WTC11 (cell line): ENCODE measurements around the gene GRID2. TPM values are rescaled to one million over a fixed set of nuclear protein-coding genes. Genes with fewer than 3 reads are reported as not detected.

Source experiments
- CBFB ChIP-seq: sonication (generic); formaldehyde crosslinking; IDR thresholded peaks from 2 replicates; pipeline ENCODE4 v1.8.1; 2022; ENCODE audit warnings: mild to moderate bottlenecking, low read depth, missing genetic modification reagents
- ELF4 ChIP-seq: sonication (generic); formaldehyde crosslinking; IDR thresholded peaks from 2 replicates; pipeline ENCODE4 v1.8.1; 2022; ENCODE audit warnings: low read depth, mild to moderate bottlenecking, moderate library complexity, missing genetic modification reagents
- EMX1 ChIP-seq: fragments of 250-450 bp; sonication (Bioruptor Pico); IDR thresholded peaks from 2 replicates; pipeline ENCODE4 v1.8.0; 2021; ENCODE audit warnings: mild to moderate bottlenecking
- ETV6 ChIP-seq: sonication (generic); formaldehyde crosslinking; IDR thresholded peaks from 2 replicates; pipeline ENCODE4 v1.8.1; 2022; ENCODE audit warnings: mild to moderate bottlenecking, missing genetic modification reagents
- KAT7 ChIP-seq: sonication (generic); formaldehyde crosslinking; IDR thresholded peaks from 2 replicates; pipeline ENCODE4 v1.8.1; 2023; ENCODE audit warnings: missing genetic modification reagents, mild to moderate bottlenecking, borderline replicate concordance
- MYBL2 ChIP-seq: sonication (generic); formaldehyde crosslinking; IDR thresholded peaks from 2 replicates; pipeline ENCODE4 v1.8.1; 2023; ENCODE audit warnings: mild to moderate bottlenecking, moderate library complexity, missing genetic modification reagents
- NFYB ChIP-seq: sonication (generic); formaldehyde crosslinking; conservative IDR thresholded peaks from 2 replicates; pipeline ENCODE4 v1.8.0; 2022; ENCODE audit warnings: low read depth, missing genetic modification reagents
- NR1H2 ChIP-seq: sonication (generic); formaldehyde crosslinking; IDR thresholded peaks from 2 replicates; pipeline ENCODE4 v1.9.0; 2021; ENCODE audit warnings: mild to moderate bottlenecking, moderate library complexity, missing genetic modification reagents
- NR2C2 ChIP-seq: sonication (generic); formaldehyde crosslinking; IDR thresholded peaks from 2 replicates; pipeline ENCODE4 v1.8.0; 2022; ENCODE audit warnings: mild to moderate bottlenecking, missing genetic modification reagents
- NR3C1 ChIP-seq: sonication (generic); formaldehyde crosslinking; conservative IDR thresholded peaks from 2 replicates; pipeline ENCODE4 v1.8.1; 2023; ENCODE audit warnings: low read depth, mild to moderate bottlenecking, missing genetic modification reagents
- OVOL2 ChIP-seq: fragments of 250-450 bp; sonication (Bioruptor Pico); IDR thresholded peaks from 2 replicates; pipeline ENCODE4 v1.9.0; 2021; ENCODE audit warnings: mild to moderate bottlenecking, borderline replicate concordance
- SMAD4 ChIP-seq: sonication (generic); formaldehyde crosslinking; IDR thresholded peaks from 2 replicates; pipeline ENCODE4 v1.8.0; 2022; ENCODE audit warnings: mild to moderate bottlenecking, missing genetic modification reagents
- TEAD4 ChIP-seq: sonication (generic); formaldehyde crosslinking; IDR thresholded peaks from 2 replicates; pipeline ENCODE4 v1.8.0; 2022; ENCODE audit warnings: mild to moderate bottlenecking, missing genetic modification reagents
- ZNF121 ChIP-seq: sonication (generic); formaldehyde crosslinking; IDR thresholded peaks from 2 replicates; pipeline ENCODE4 v1.8.0; 2023; ENCODE audit warnings: missing genetic modification reagents
- ZNF219 ChIP-seq: sonication (generic); formaldehyde crosslinking; IDR thresholded peaks from 2 replicates; pipeline ENCODE4 v1.8.0; 2023; ENCODE audit warnings: missing genetic modification reagents, mild to moderate bottlenecking, borderline replicate concordance
- total RNA-seq: library from RNA; stranded (reverse); gene quantifications from 3 replicates; pipeline ENCODE4 v1.2.3, GENCODE V29; 2021
- TF ChIP-seq, protein P1 (sequence below): fragments of 250-450 bp; sonication (Bioruptor Pico); IDR thresholded peaks from 2 replicates; pipeline ENCODE4 v1.8.0; 2021; ENCODE audit warnings: mild to moderate bottlenecking
- TF ChIP-seq, protein P2 (sequence below): sonication (generic); formaldehyde crosslinking; IDR thresholded peaks from 2 replicates; pipeline ENCODE4 v1.8.0; 2023; ENCODE audit warnings: missing genetic modification reagents, mild to moderate bottlenecking, borderline replicate concordance
- TF ChIP-seq, protein P3 (sequence below): sonication (generic); formaldehyde crosslinking; IDR thresholded peaks from 2 replicates; pipeline ENCODE4 v1.8.0; 2023; ENCODE audit warnings: missing genetic modification reagents
- TF ChIP-seq, protein P4 (sequence below): sonication (generic); formaldehyde crosslinking; IDR thresholded peaks from 2 replicates; pipeline ENCODE4 v1.8.0; 2022; ENCODE audit warnings: mild to moderate bottlenecking, missing genetic modification reagents
- TF ChIP-seq, protein P5 (sequence below): sonication (generic); formaldehyde crosslinking; IDR thresholded peaks from 2 replicates; pipeline ENCODE4 v1.8.0; 2022; ENCODE audit warnings: mild to moderate bottlenecking, missing genetic modification reagents
- TF ChIP-seq, protein P6 (sequence below): sonication (generic); formaldehyde crosslinking; IDR thresholded peaks from 2 replicates; pipeline ENCODE4 v1.8.1; 2023; ENCODE audit warnings: mild to moderate bottlenecking, missing genetic modification reagents, moderate library complexity
- TF ChIP-seq, protein P7 (sequence below): fragments of 250-450 bp; sonication (Bioruptor Pico); IDR thresholded peaks from 2 replicates; pipeline ENCODE4 v1.9.0; 2021; ENCODE audit warnings: moderate library complexity, mild to moderate bottlenecking, inconsistent platforms, borderline replicate concordance
- TF ChIP-seq, protein P8 (sequence below): sonication (generic); formaldehyde crosslinking; IDR thresholded peaks from 2 replicates; pipeline ENCODE4 v1.8.1; 2023; ENCODE audit warnings: mild to moderate bottlenecking, moderate library complexity, missing genetic modification reagents
- TF ChIP-seq, protein P9 (sequence below): sonication (generic); formaldehyde crosslinking; conservative IDR thresholded peaks from 2 replicates; pipeline ENCODE4 v1.8.1; 2023; ENCODE audit warnings: mild to moderate bottlenecking, low read depth, missing genetic modification reagents, moderate library complexity

The GRID2 gene
- total RNA-seq, 1 experiment from 2014 or later = 26.8 TPM

DNA sequence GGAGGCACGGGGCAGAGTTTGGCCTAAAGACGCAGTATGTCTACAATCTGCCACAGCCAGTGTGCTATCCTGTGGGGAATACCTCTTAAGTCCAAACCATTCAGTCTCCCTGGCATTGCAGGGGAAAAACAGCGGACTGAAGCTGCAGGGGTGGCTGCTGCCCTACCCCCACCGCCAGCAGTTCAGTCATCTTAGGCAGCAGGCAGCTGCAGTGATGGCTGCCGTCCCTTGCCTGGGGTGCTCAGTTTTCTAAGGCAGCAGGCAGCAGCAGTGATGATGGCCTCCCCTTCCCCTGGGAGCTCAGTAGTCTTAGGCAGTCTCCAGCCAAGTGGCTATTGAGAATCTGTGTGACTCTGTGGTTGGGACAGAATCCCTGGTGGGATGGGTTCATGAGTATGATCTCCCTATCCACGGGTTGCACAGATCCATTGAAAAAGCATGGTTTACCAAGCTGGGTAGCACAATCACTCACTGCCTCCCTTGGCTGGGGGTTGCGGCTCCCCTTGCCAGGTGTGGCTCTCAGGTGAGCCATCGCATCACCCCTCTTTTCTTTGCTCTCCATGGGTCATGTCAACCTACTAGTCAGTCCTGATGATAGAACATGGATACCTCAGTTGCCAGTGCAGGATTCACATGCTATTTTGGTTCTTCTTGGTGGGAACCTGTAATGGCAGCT lies 48.9 kb upstream of the GRID2 start (continued):
- TF ChIP-seq, protein P1, sequence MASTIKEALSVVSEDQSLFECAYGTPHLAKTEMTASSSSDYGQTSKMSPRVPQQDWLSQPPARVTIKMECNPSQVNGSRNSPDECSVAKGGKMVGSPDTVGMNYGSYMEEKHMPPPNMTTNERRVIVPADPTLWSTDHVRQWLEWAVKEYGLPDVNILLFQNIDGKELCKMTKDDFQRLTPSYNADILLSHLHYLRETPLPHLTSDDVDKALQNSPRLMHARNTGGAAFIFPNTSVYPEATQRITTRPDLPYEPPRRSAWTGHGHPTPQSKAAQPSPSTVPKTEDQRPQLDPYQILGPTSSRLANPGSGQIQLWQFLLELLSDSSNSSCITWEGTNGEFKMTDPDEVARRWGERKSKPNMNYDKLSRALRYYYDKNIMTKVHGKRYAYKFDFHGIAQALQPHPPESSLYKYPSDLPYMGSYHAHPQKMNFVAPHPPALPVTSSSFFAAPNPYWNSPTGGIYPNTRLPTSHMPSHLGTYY (CRISPR knock-in tag) = 0 out of 2 replicates have a peak, but pooled peaks have one; percentile 14
- TF ChIP-seq, protein P2, sequence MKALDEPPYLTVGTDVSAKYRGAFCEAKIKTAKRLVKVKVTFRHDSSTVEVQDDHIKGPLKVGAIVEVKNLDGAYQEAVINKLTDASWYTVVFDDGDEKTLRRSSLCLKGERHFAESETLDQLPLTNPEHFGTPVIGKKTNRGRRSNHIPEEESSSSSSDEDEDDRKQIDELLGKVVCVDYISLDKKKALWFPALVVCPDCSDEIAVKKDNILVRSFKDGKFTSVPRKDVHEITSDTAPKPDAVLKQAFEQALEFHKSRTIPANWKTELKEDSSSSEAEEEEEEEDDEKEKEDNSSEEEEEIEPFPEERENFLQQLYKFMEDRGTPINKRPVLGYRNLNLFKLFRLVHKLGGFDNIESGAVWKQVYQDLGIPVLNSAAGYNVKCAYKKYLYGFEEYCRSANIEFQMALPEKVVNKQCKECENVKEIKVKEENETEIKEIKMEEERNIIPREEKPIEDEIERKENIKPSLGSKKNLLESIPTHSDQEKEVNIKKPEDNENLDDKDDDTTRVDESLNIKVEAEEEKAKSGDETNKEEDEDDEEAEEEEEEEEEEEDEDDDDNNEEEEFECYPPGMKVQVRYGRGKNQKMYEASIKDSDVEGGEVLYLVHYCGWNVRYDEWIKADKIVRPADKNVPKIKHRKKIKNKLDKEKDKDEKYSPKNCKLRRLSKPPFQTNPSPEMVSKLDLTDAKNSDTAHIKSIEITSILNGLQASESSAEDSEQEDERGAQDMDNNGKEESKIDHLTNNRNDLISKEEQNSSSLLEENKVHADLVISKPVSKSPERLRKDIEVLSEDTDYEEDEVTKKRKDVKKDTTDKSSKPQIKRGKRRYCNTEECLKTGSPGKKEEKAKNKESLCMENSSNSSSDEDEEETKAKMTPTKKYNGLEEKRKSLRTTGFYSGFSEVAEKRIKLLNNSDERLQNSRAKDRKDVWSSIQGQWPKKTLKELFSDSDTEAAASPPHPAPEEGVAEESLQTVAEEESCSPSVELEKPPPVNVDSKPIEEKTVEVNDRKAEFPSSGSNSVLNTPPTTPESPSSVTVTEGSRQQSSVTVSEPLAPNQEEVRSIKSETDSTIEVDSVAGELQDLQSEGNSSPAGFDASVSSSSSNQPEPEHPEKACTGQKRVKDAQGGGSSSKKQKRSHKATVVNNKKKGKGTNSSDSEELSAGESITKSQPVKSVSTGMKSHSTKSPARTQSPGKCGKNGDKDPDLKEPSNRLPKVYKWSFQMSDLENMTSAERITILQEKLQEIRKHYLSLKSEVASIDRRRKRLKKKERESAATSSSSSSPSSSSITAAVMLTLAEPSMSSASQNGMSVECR (CRISPR knock-in tag) = peak; percentile 97; the same call in 1 of the 2 replicates
- TF ChIP-seq KAT7 (CRISPR knock-in tag) (peak; percentile 4), SMAD4 (peak; percentile 74), ELF4 (CRISPR knock-in tag) (no peak), OVOL2 (CRISPR knock-in tag) (no peak), NR1H2 (CRISPR knock-in tag) (peak; percentile 84; the same call in 1 of the 2 replicates), MYBL2 (CRISPR knock-in tag) (peak; percentile 92), NR3C1 (CRISPR knock-in tag) (no peak; the same call in 1 of the 2 replicates), NFYB (CRISPR knock-in tag) (no peak), CBFB (peak; percentile 90; the same call in 1 of the 2 replicates), TEAD4 (peak; percentile 75), ZNF219 (no peak), ETV6 (CRISPR knock-in tag) (peak; percentile 88; the same call in 1 of the 2 replicates), EMX1 (CRISPR knock-in tag) (peak; percentile 81), ZNF121 (CRISPR knock-in tag) (no peak), NR2C2 (CRISPR knock-in tag) (peak; percentile 74; the same call in 1 of the 2 replicates)
- TF ChIP-seq, protein P3, sequence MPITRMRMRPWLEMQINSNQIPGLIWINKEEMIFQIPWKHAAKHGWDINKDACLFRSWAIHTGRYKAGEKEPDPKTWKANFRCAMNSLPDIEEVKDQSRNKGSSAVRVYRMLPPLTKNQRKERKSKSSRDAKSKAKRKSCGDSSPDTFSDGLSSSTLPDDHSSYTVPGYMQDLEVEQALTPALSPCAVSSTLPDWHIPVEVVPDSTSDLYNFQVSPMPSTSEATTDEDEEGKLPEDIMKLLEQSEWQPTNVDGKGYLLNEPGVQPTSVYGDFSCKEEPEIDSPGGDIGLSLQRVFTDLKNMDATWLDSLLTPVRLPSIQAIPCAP (CRISPR knock-in tag) = peak; percentile 95
- TF ChIP-seq, protein P4, sequence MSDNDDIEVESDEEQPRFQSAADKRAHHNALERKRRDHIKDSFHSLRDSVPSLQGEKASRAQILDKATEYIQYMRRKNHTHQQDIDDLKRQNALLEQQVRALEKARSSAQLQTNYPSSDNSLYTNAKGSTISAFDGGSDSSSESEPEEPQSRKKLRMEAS (CRISPR knock-in tag) = peak; percentile 77
- TF ChIP-seq, protein P5, sequence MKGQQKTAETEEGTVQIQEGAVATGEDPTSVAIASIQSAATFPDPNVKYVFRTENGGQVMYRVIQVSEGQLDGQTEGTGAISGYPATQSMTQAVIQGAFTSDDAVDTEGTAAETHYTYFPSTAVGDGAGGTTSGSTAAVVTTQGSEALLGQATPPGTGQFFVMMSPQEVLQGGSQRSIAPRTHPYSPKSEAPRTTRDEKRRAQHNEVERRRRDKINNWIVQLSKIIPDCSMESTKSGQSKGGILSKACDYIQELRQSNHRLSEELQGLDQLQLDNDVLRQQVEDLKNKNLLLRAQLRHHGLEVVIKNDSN (CRISPR knock-in tag) = 0 out of 2 replicates have a peak, but pooled peaks have one; percentile 31
- TF ChIP-seq, protein P6, sequence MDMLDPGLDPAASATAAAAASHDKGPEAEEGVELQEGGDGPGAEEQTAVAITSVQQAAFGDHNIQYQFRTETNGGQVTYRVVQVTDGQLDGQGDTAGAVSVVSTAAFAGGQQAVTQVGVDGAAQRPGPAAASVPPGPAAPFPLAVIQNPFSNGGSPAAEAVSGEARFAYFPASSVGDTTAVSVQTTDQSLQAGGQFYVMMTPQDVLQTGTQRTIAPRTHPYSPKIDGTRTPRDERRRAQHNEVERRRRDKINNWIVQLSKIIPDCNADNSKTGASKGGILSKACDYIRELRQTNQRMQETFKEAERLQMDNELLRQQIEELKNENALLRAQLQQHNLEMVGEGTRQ (CRISPR knock-in tag) = no peak
- TF ChIP-seq, protein P7, sequence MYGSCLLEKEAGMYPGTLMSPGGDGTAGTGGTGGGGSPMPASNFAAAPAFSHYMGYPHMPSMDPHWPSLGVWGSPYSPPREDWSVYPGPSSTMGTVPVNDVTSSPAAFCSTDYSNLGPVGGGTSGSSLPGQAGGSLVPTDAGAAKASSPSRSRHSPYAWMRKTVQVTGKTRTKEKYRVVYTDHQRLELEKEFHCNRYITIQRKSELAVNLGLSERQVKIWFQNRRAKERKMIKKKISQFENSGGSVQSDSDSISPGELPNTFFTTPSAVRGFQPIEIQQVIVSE (CRISPR knock-in tag) = no peak
- TF ChIP-seq, protein P8, sequence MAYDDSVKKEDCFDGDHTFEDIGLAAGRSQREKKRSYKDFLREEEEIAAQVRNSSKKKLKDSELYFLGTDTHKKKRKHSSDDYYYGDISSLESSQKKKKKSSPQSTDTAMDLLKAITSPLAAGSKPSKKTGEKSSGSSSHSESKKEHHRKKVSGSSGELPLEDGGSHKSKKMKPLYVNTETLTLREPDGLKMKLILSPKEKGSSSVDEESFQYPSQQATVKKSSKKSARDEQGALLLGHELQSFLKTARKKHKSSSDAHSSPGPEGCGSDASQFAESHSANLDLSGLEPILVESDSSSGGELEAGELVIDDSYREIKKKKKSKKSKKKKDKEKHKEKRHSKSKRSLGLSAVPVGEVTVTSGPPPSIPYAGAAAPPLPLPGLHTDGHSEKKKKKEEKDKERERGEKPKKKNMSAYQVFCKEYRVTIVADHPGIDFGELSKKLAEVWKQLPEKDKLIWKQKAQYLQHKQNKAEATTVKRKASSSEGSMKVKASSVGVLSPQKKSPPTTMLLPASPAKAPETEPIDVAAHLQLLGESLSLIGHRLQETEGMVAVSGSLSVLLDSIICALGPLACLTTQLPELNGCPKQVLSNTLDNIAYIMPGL = 0 out of 2 replicates have a peak, but pooled peaks have one; percentile 5
- TF ChIP-seq, protein P9, sequence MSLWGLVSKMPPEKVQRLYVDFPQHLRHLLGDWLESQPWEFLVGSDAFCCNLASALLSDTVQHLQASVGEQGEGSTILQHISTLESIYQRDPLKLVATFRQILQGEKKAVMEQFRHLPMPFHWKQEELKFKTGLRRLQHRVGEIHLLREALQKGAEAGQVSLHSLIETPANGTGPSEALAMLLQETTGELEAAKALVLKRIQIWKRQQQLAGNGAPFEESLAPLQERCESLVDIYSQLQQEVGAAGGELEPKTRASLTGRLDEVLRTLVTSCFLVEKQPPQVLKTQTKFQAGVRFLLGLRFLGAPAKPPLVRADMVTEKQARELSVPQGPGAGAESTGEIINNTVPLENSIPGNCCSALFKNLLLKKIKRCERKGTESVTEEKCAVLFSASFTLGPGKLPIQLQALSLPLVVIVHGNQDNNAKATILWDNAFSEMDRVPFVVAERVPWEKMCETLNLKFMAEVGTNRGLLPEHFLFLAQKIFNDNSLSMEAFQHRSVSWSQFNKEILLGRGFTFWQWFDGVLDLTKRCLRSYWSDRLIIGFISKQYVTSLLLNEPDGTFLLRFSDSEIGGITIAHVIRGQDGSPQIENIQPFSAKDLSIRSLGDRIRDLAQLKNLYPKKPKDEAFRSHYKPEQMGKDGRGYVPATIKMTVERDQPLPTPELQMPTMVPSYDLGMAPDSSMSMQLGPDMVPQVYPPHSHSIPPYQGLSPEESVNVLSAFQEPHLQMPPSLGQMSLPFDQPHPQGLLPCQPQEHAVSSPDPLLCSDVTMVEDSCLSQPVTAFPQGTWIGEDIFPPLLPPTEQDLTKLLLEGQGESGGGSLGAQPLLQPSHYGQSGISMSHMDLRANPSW (CRISPR knock-in tag) = peak; percentile 36; the same call in 1 of the 2 replicates
